Measurements from ENCODE around the gene SPI1.

DNA sequence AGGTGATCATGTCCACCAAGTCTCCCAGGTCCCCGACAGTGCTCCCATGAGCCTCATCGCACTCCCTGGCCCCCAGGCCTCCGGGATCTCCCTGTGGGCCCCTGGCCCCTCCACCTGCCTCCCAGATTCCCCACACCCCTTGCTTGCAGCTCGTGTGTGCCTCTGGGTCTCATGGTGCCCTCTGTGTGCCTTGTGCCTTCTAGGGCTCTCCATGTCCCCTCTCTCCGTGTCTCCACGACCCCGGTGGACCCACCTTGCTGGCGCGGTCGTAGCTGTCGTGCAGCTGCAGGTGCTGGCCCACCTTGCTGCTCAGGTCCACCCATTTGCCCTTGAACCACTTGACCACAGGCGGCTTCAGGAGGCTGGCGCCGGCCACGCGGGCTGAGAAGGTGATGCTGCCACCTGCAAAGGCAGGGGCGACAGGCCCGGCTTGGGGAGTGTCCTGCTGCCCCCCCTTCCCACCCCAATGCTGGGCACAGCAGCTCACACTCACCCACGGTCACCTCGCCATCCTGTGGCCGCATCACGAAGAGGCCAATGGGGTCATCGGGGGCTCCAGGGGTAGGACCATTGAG, 28.7 kb downstream of the SPI1 start:
- TF ChIP-seq FOS (IDR thresholded peaks at IDR 0.05; ENCODE audit: borderline replicate concordance, insufficient read depth, low read length) = no peak
- TF ChIP-seq, protein P1, sequence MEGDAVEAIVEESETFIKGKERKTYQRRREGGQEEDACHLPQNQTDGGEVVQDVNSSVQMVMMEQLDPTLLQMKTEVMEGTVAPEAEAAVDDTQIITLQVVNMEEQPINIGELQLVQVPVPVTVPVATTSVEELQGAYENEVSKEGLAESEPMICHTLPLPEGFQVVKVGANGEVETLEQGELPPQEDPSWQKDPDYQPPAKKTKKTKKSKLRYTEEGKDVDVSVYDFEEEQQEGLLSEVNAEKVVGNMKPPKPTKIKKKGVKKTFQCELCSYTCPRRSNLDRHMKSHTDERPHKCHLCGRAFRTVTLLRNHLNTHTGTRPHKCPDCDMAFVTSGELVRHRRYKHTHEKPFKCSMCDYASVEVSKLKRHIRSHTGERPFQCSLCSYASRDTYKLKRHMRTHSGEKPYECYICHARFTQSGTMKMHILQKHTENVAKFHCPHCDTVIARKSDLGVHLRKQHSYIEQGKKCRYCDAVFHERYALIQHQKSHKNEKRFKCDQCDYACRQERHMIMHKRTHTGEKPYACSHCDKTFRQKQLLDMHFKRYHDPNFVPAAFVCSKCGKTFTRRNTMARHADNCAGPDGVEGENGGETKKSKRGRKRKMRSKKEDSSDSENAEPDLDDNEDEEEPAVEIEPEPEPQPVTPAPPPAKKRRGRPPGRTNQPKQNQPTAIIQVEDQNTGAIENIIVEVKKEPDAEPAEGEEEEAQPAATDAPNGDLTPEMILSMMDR (IDR thresholded peaks at IDR 0.05; ENCODE audit: extremely low read depth in 1 of 2, insufficient read depth in 1 of 2, low read depth in 1 of 2, low read length in 2 of 2) = no peak
- no peak for TF ChIP-seq GATA2 (IDR thresholded peaks at IDR 0.05; ENCODE audit: insufficient read depth, insufficient read length, low read depth, low read length)
